CD4-positive, alpha-beta T cell treated with Interleukin-10 for 1 hour (primary cell): ENCODE measurements around the gene PTH1R.

Experiments used
- DNase-seq: peaks from one replicate; pipeline ENCODE4 v3.0.0-alpha.2; 2020

Gene PTH1R

GRCh38 chr3:46934072-46934471 is 56.6 kb downstream of the PTH1R start:
- no peak for DNase-seq

GRCh38 chr3:46934498-46935167 is 57.1 kb downstream of the PTH1R start:
- DNase-seq = no peak

- DNase-seq = no peak
Observed at GRCh38 chr3:46935168-46935858, 57.8 kb downstream of the PTH1R start.

GRCh38 chr3:46935989-46936558 is 58.6 kb downstream of the PTH1R start:
- no peak for DNase-seq

GRCh38 chr3:46936733-46937250 is 59.3 kb downstream of the PTH1R start:
- no peak for DNase-seq

- no peak for DNase-seq
Observed at GRCh38 chr3:46938118-46938517, 60.6 kb downstream of the PTH1R start.

GRCh38 chr3:46939578-46940445 is 62.3 kb downstream of the PTH1R start:
- DNase-seq = no peak

- DNase-seq = no peak
Observed at GRCh38 chr3:46942076-46942475, 64.6 kb downstream of the PTH1R start.

GRCh38 chr3:46942481-46943236 is 65.1 kb downstream of the PTH1R start:
- DNase-seq = no peak

- DNase-seq = no peak
Observed at GRCh38 chr3:46943237-46944187, 66.0 kb downstream of the PTH1R start.

- no peak for DNase-seq
Observed at GRCh38 chr3:46944191-46944590, 66.7 kb downstream of the PTH1R start.

GRCh38 chr3:46946416-46946815 is 68.9 kb downstream of the PTH1R start:
- no peak for DNase-seq

GRCh38 chr3:46946856-46947545 is 69.5 kb downstream of the PTH1R start:
- DNase-seq = peak; percentile 77

- no peak for DNase-seq
Observed at GRCh38 chr3:46947546-46947901, 70.0 kb downstream of the PTH1R start.

- peak; percentile 84 for DNase-seq
Observed at GRCh38 chr3:46947981-46948791, 70.7 kb downstream of the PTH1R start.

- DNase-seq = peak; percentile 38
Observed at GRCh38 chr3:46948830-46949671, 71.5 kb downstream of the PTH1R start.

GRCh38 chr3:46950177-46950576 is 72.7 kb downstream of the PTH1R start:
- no peak for DNase-seq

- DNase-seq = no peak
Observed at GRCh38 chr3:46950650-46951241, 73.2 kb downstream of the PTH1R start.
